SJCRH30 (cell line): ENCODE data around the gene KDELR3. TPM values are rescaled to one million over a fixed set of nuclear protein-coding genes. Genes with fewer than 3 reads are reported as not detected.

ENCODE experiments used
- DNase-seq, 2 experiments: peaks; one replicate each; pipeline ENCODE4 v3.0.0-alpha.2; 2015 to 2020
- H3K27ac ChIP-seq: fragments of 250-450 bp; sonication (Bioruptor Pico); 2 replicates; pipeline ENCODE4 v1.5.1; 2020; ENCODE audit warnings: mild to moderate bottlenecking, moderate library complexity
- H3K27me3 ChIP-seq: fragments of 250-450 bp; sonication (Bioruptor Pico); 2 replicates; pipeline ENCODE4 v1.5.1; 2020; ENCODE audit warnings: mild to moderate bottlenecking, moderate library complexity
- H3K36me3 ChIP-seq: fragments of 250-450 bp; sonication (Bioruptor Pico); 2 replicates; pipeline ENCODE4 v1.5.1; 2020; ENCODE audit warnings: mild to moderate bottlenecking, moderate library complexity
- H3K4me1 ChIP-seq: fragments of 250-450 bp; sonication (Bioruptor Pico); 2 replicates; pipeline ENCODE4 v1.5.1; 2020; ENCODE audit warnings: mild to moderate bottlenecking, moderate library complexity
- H3K4me3 ChIP-seq: fragments of 250-450 bp; sonication (Bioruptor Pico); 2 replicates; pipeline ENCODE4 v1.5.1; 2020; ENCODE audit warnings: mild to moderate bottlenecking, moderate library complexity
- H3K9me3 ChIP-seq: fragments of 250-450 bp; sonication (Bioruptor Pico); replicated peaks from 2 replicates; pipeline ENCODE4 v1.5.1; 2020; ENCODE audit warnings: mild to moderate bottlenecking, moderate library complexity
- total RNA-seq: library from RNA; depleted of rRNA; stranded (reverse); fragments of >200 nt; shearing (Covaris generic); gene quantifications from 2 replicates; pipeline ENCODE4 v1.2.3, GENCODE V29; 2014; rRNA removed

KDELR3 gene
- 2.2 and 2.3 TPM in 2 replicates for total RNA-seq

- Histone ChIP-seq H3K4me1 (peaks cover 5% of the 10 kb centered on the region), H3K9me3 (no peaks in the 10 kb centered on the region), H3K36me3 (no peaks in the 10 kb centered on the region), H3K27ac (no peak within 1 kb of the TSS), H3K27me3 (peaks cover 29% of the 10 kb centered on the region), H3K4me3 (peak within 1 kb of the TSS; percentile 59)
- DNase-seq = peak; percentile 26 to 51
Measured at GRCh38 chr22:38467904-38468442, at the start of gene KDELR3. Gene KDELR3, plus strand, starts transcription at chr22:38468096. Its CDS starts 138 bp downstream, at chr22:38468234.

- no peaks in the 10 kb centered on the region; the same call in 1 of the 2 replicates for H3K27me3 ChIP-seq
- H3K27ac ChIP-seq = no peak overlapping the region
- DNase-seq = peak in 1 of 2 experiments; percentile 31
- no peak overlapping the region for H3K4me3 ChIP-seq
- peaks cover 17% of the 10 kb centered on the region for H3K4me1 ChIP-seq
- no peaks in the 10 kb centered on the region for H3K9me3 ChIP-seq
- no peaks in the 10 kb centered on the region for H3K36me3 ChIP-seq
Measured at GRCh38 chr22:38418589-38418988, 49.3 kb upstream of the KDELR3 start.

GRCh38 chr22:38419121-38419857 is 48.6 kb upstream of the KDELR3 start:
- Histone ChIP-seq H3K4me1 (peaks cover 17% of the 10 kb centered on the region), H3K4me3 (no peak overlapping the region), H3K36me3 (no peaks in the 10 kb centered on the region), H3K27ac (no peak overlapping the region), H3K27me3 (peaks cover under 1% of the 10 kb centered on the region; the same call in 1 of the 2 replicates), H3K9me3 (no peaks in the 10 kb centered on the region)
- DNase-seq = no peak

GRCh38 chr22:38419858-38420160 is 48.1 kb upstream of the KDELR3 start:
- Histone ChIP-seq H3K27ac (no peak overlapping the region), H3K4me1 (peaks cover 17% of the 10 kb centered on the region), H3K36me3 (no peaks in the 10 kb centered on the region), H3K27me3 (peaks cover 3% of the 10 kb centered on the region; the same call in 1 of the 2 replicates), H3K4me3 (no peak overlapping the region), H3K9me3 (no peaks in the 10 kb centered on the region)
- DNase-seq = no peak

GRCh38 chr22:38420734-38421133 is 47.2 kb upstream of the KDELR3 start:
- no peak overlapping the region for H3K4me3 ChIP-seq
- H3K9me3 ChIP-seq = no peaks in the 10 kb centered on the region
- peaks cover 3% of the 10 kb centered on the region; the same call in 1 of the 2 replicates for H3K27me3 ChIP-seq
- no peaks in the 10 kb centered on the region for H3K36me3 ChIP-seq
- DNase-seq = no peak
- H3K4me1 ChIP-seq = peaks cover 14% of the 10 kb centered on the region
- no peak overlapping the region for H3K27ac ChIP-seq

GRCh38 chr22:38422611-38423511 is 45.0 kb upstream of the KDELR3 start:
- peaks cover 3% of the 10 kb centered on the region; the same call in 1 of the 2 replicates for H3K27me3 ChIP-seq
- peaks cover 8% of the 10 kb centered on the region for H3K4me1 ChIP-seq
- no peaks in the 10 kb centered on the region for H3K9me3 ChIP-seq
- DNase-seq = no peak
- no peaks in the 10 kb centered on the region for H3K36me3 ChIP-seq
- no peak overlapping the region for H3K4me3 ChIP-seq
- no peak overlapping the region for H3K27ac ChIP-seq

GRCh38 chr22:38423512-38424503 is 44.1 kb upstream of the KDELR3 start:
- H3K9me3 ChIP-seq = no peaks in the 10 kb centered on the region
- H3K27me3 ChIP-seq = peaks cover 3% of the 10 kb centered on the region; the same call in 1 of the 2 replicates
- peaks cover 5% of the 10 kb centered on the region for H3K4me1 ChIP-seq
- no peak overlapping the region for H3K4me3 ChIP-seq
- no peak for DNase-seq
- H3K27ac ChIP-seq = no peak overlapping the region
- no peaks in the 10 kb centered on the region for H3K36me3 ChIP-seq

- H3K27ac ChIP-seq = no peak overlapping the region
- H3K4me1 ChIP-seq = peaks cover 4% of the 10 kb centered on the region; the same call in 1 of the 2 replicates
- no peak for DNase-seq
- 0 out of 2 replicates have a peak, but pooled peaks cover 3% of the 10 kb centered on the region for H3K27me3 ChIP-seq
- no peak overlapping the region for H3K4me3 ChIP-seq
- H3K36me3 ChIP-seq = no peaks in the 10 kb centered on the region
- no peaks in the 10 kb centered on the region for H3K9me3 ChIP-seq
Measured at GRCh38 chr22:38424525-38425080, 43.3 kb upstream of the KDELR3 start.

- DNase-seq = no peak
- no peak overlapping the region for H3K27ac ChIP-seq
- H3K36me3 ChIP-seq = no peaks in the 10 kb centered on the region
- 0 out of 2 replicates have a peak, but pooled peaks cover 3% of the 10 kb centered on the region for H3K27me3 ChIP-seq
- H3K9me3 ChIP-seq = no peaks in the 10 kb centered on the region
- no peak overlapping the region for H3K4me3 ChIP-seq
- H3K4me1 ChIP-seq = peaks cover 5% of the 10 kb centered on the region; the same call in 1 of the 2 replicates
Measured at GRCh38 chr22:38426628-38427027, 41.3 kb upstream of the KDELR3 start.

- Histone ChIP-seq H3K27me3 (0 out of 2 replicates have a peak, but pooled peaks cover 3% of the 10 kb centered on the region), H3K27ac (no peak overlapping the region), H3K4me3 (no peak overlapping the region), H3K36me3 (no peaks in the 10 kb centered on the region), H3K4me1 (peaks cover 5% of the 10 kb centered on the region; the same call in 1 of the 2 replicates), H3K9me3 (no peaks in the 10 kb centered on the region)
- DNase-seq = no peak
Measured at GRCh38 chr22:38427465-38427864, 40.4 kb upstream of the KDELR3 start.

GRCh38 chr22:38427940-38428339 is 40.0 kb upstream of the KDELR3 start:
- H3K4me3 ChIP-seq = no peak overlapping the region
- DNase-seq = no peak
- peaks cover 3% of the 10 kb centered on the region; the same call in 1 of the 2 replicates for H3K4me1 ChIP-seq
- H3K36me3 ChIP-seq = no peaks in the 10 kb centered on the region
- no peaks in the 10 kb centered on the region for H3K9me3 ChIP-seq
- H3K27ac ChIP-seq = no peak overlapping the region
- H3K27me3 ChIP-seq = 0 out of 2 replicates have a peak, but pooled peaks cover 3% of the 10 kb centered on the region

- Histone ChIP-seq H3K27ac (no peak overlapping the region), H3K9me3 (no peaks in the 10 kb centered on the region), H3K4me3 (no peak overlapping the region), H3K4me1 (peaks cover 3% of the 10 kb centered on the region; the same call in 1 of the 2 replicates), H3K36me3 (no peaks in the 10 kb centered on the region), H3K27me3 (0 out of 2 replicates have a peak, but pooled peaks cover 3% of the 10 kb centered on the region)
- DNase-seq = no peak
Measured at GRCh38 chr22:38428714-38429113, 39.2 kb upstream of the KDELR3 start.

GRCh38 chr22:38429499-38430068 is 38.3 kb upstream of the KDELR3 start:
- H3K36me3 ChIP-seq = no peaks in the 10 kb centered on the region
- no peak overlapping the region for H3K27ac ChIP-seq
- peaks cover 3% of the 10 kb centered on the region; the same call in 1 of the 2 replicates for H3K4me1 ChIP-seq
- H3K9me3 ChIP-seq = no peaks in the 10 kb centered on the region
- DNase-seq = peak; percentile 68
- H3K4me3 ChIP-seq = no peak overlapping the region
- no peaks in the 10 kb centered on the region for H3K27me3 ChIP-seq
